Measurements from ENCODE around the gene GFOD2.

GFOD2 gene

GRCh38 chr16:67731753-67732095, 12.6 kb upstream of the GFOD2 start:
- no peak for DNase-seq

GRCh38 chr16:67731071-67731752, 12.1 kb upstream of the GFOD2 start:
- no peak for DNase-seq

GRCh38 chr16:67730326-67730725, 11.2 kb upstream of the GFOD2 start:
- DNase-seq, result no peak

GRCh38 chr16:67729636-67730248, 10.6 kb upstream of the GFOD2 start:
- DNase-seq, result no peak

- no peak for DNase-seq
These were observed 8.7 kb upstream of the GFOD2 start for GRCh38 chr16:67727521-67728485.

- no peak for DNase-seq
These were observed 7.3 kb upstream of the GFOD2 start for GRCh38 chr16:67726106-67727034.

- no peak for DNase-seq
These were observed 4.8 kb upstream of the GFOD2 start for GRCh38 chr16:67723911-67724305.

- no peak for DNase-seq
These were observed 4.2 kb upstream of the GFOD2 start for GRCh38 chr16:67723151-67723910.

GRCh38 chr16:67720236-67720635, 1.1 kb upstream of the GFOD2 start:
- no peak for DNase-seq

- DNase-seq, result peak; percentile 46
These were observed 645 bp upstream of the GFOD2 start for GRCh38 chr16:67719778-67720144.

- peak; percentile 42 for DNase-seq
These were observed 458 bp downstream of the GFOD2 start for GRCh38 chr16:67718668-67719047.

GRCh38 chr16:67716097-67716496, 3.0 kb downstream of the GFOD2 start:
- DNase-seq, result no peak

GRCh38 chr16:67714522-67714921, 4.6 kb downstream of the GFOD2 start:
- DNase-seq, result no peak

- no peak for DNase-seq
These were observed 5.4 kb downstream of the GFOD2 start for GRCh38 chr16:67713647-67714273.

GRCh38 chr16:67710607-67711006, 8.5 kb downstream of the GFOD2 start:
- no peak for DNase-seq

GRCh38 chr16:67709050-67709449, 10.1 kb downstream of the GFOD2 start:
- DNase-seq, result no peak

- no peak for DNase-seq
These were observed 10.7 kb downstream of the GFOD2 start for GRCh38 chr16:67708368-67708771.

GRCh38 chr16:67707790-67708189, 11.3 kb downstream of the GFOD2 start:
- no peak for DNase-seq

GRCh38 chr16:67707210-67707609, 11.9 kb downstream of the GFOD2 start:
- DNase-seq, result no peak

- no peak for DNase-seq
These were observed 15.0 kb downstream of the GFOD2 start for GRCh38 chr16:67704110-67704509.

GRCh38 chr16:67703626-67704025, 15.5 kb downstream of the GFOD2 start:
- DNase-seq, result no peak

GRCh38 chr16:67702130-67702529, 17.0 kb downstream of the GFOD2 start:
- no peak for DNase-seq
